Measurements from ENCODE around the gene NCAPD3.
A peak's percentile ranks its signal among the peaks of the same experiment; 100 is the strongest.

Gene NCAPD3

GRCh38 chr11:134248910-134249480, 25.2 kb upstream of the NCAPD3 start:
- TF ChIP-seq CTCF (IDR thresholded peaks at IDR 0.05; ENCODE audit: low read depth, low read length) (no peak), POLR2A (IDR thresholded peaks at IDR 0.05; ENCODE audit: extremely low read depth, insufficient read length) (no peak)
- no peak for DNase-seq (ENCODE audit: low read depth)
- no peak overlapping the region for H3K4me3 ChIP-seq (ENCODE audit: low read depth, low read length)

GRCh38 chr11:134246678-134247077, 22.9 kb upstream of the NCAPD3 start:
- H3K4me3 ChIP-seq (ENCODE audit: low read depth, low read length): no peak overlapping the region
- no peak for TF ChIP-seq MAX (IDR thresholded peaks at IDR 0.05; ENCODE audit: low read depth, low read length)
- TF ChIP-seq POLR2A (IDR thresholded peaks at IDR 0.05; ENCODE audit: extremely low read depth, insufficient read length): no peak
- no peak for TF ChIP-seq CTCF (IDR thresholded peaks at IDR 0.05; ENCODE audit: low read depth, low read length)
- TF ChIP-seq MYC (IDR thresholded peaks at IDR 0.05; ENCODE audit: low read depth, low read length): no peak
- no peak for DNase-seq (ENCODE audit: low read depth)

GRCh38 chr11:134246100-134246499, 22.3 kb upstream of the NCAPD3 start:
- TF ChIP-seq CTCF (IDR thresholded peaks at IDR 0.05; ENCODE audit: low read depth, low read length): no peak
- no peak overlapping the region for H3K4me3 ChIP-seq (ENCODE audit: low read depth, low read length)
- no peak for DNase-seq (ENCODE audit: low read depth)

- TF ChIP-seq CTCF (IDR thresholded peaks at IDR 0.05; ENCODE audit: low read depth, low read length) (no peak), MYC (IDR thresholded peaks at IDR 0.05; ENCODE audit: low read depth, low read length) (no peak), POLR2A (IDR thresholded peaks at IDR 0.05; ENCODE audit: extremely low read depth, insufficient read length) (no peak), MAX (IDR thresholded peaks at IDR 0.05; ENCODE audit: low read depth, low read length) (no peak)
- H3K4me3 ChIP-seq (ENCODE audit: low read depth, low read length): no peak overlapping the region
- DNase-seq (ENCODE audit: low read depth): no peak
Observed at GRCh38 chr11:134245434-134245833, 21.7 kb upstream of the NCAPD3 start.

- DNase-seq (ENCODE audit: low read depth): peak; percentile 46
- H3K4me3 ChIP-seq (ENCODE audit: low read depth, low read length): no peak overlapping the region
- TF ChIP-seq CTCF (IDR thresholded peaks at IDR 0.05; ENCODE audit: low read depth, low read length) (peak; percentile 56), MAX (IDR thresholded peaks at IDR 0.05; ENCODE audit: low read depth, low read length) (no peak), POLR2A (IDR thresholded peaks at IDR 0.05; ENCODE audit: extremely low read depth, insufficient read length) (no peak), MYC (IDR thresholded peaks at IDR 0.05; ENCODE audit: low read depth, low read length) (no peak)
Observed at GRCh38 chr11:134244593-134244992, 20.8 kb upstream of the NCAPD3 start.

GRCh38 chr11:134243913-134244312, 20.1 kb upstream of the NCAPD3 start:
- H3K4me3 ChIP-seq (ENCODE audit: low read depth, low read length): no peak overlapping the region
- TF ChIP-seq MYC (IDR thresholded peaks at IDR 0.05; ENCODE audit: low read depth, low read length) (no peak), POLR2A (IDR thresholded peaks at IDR 0.05; ENCODE audit: extremely low read depth, insufficient read length) (no peak), CTCF (IDR thresholded peaks at IDR 0.05; ENCODE audit: low read depth, low read length) (no peak), MAX (IDR thresholded peaks at IDR 0.05; ENCODE audit: low read depth, low read length) (no peak)
- no peak for DNase-seq (ENCODE audit: low read depth)
